HG03432 (cell line): ENCODE measurements around the gene PPP3R1.
"Not testable (repeated sequence)": the region's sequence is repeated elsewhere in the genome, so short reads cannot be mapped to it uniquely, and the experiment has no call there.

Experiments used
- ATAC-seq: cut with Tn5 transposase; IDR thresholded peaks from one replicate; pipeline ENCODE4 v1.9.1; 2021; ENCODE audit warnings: mild to moderate bottlenecking, moderate library complexity; ENCODE audit not compliant: unreplicated experiment

PPP3R1 gene

DNA sequence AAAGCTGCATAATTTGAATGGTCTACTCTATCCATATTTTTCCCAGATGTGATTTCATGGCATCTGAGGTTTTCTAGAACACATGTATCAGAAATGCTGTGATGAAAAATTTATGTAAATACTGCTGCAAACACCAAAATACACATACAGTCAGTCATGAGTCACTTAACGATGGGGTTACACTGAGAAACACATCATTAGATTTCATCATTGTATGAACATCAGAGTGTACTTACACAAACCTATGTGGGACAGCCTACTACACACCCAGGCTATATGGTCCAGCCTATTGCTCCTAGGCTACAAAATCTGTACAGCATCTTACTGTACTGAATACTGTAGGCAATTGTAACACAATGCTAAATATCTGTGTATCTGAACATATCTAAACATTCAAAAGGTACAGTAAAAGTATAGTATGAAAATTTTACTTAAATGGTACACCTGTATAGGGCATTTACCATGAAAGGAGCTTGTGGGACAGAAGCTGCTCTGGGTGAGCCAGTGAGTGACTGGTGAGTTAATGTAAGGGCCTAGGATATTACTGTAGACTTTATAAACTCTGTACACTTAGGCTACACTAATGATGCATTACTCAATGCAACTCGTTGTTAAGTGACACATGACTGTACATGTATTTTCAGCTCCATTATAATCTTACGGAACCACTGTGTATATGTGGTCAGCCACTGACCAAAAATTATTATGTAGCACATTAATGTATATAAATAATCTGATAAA lies 61.2 kb downstream of the PPP3R1 start:
- ATAC-seq = no peak

DNA sequence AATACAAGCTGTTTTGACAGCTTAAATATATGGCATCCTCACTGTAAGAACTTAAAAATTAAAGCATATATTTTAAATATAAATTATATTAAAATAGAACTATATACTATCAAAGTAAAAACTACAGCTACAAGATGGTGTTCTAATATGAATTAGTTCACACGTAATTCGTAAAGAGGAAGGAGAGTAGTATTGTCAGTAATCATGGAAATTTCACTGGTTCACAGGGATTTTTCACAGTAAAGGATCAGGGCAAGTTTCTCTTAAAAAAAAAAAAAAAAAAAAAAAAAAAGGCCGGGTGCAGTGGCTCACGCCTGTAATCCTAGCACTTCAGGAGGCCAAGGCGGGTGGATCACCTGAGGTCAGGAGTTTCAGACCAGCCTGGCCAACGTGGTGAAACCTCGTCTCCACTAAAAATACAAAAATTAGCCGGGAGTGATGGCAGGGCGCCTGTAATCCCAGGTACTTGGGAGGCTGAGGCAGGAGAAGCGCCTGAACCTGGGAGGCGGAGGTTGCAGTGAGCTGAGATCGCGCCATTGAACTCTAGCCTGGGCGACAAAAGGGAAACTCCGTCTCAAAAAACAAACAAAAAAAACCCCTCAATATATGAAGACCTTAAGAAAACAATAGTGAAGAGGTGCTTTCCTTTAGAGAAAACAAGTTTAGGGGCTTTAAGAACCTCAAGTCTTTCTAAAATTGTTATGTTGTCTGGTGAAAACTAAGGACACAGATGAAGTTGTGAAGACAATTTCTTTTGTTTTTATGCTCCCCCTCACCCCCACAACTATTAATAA lies 62.1 kb downstream of the PPP3R1 start:
- no peak for ATAC-seq

DNA sequence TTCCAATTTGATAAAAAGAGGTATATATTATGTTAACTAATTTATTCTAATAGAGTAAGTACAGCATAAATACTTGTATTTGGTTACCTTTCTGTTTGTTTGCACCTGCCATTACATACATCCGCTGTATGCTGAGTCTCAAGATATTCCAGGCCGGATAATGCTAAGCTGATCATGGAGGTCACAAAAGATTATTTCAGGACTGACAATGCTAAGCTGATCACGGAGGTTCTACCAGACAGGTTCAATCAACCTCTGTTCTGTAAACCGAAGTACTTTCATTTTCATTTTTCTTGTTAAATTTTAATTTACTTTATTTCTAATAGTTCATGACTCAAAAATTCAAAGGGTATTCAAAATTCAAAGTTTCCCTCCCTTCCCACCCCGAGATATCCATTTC lies 63.5 kb downstream of the PPP3R1 start:
- ATAC-seq = peak; percentile 43

GRCh38 chr2:68187329-68187728 lies 65.0 kb downstream of the PPP3R1 start:
- ATAC-seq = no peak

DNA sequence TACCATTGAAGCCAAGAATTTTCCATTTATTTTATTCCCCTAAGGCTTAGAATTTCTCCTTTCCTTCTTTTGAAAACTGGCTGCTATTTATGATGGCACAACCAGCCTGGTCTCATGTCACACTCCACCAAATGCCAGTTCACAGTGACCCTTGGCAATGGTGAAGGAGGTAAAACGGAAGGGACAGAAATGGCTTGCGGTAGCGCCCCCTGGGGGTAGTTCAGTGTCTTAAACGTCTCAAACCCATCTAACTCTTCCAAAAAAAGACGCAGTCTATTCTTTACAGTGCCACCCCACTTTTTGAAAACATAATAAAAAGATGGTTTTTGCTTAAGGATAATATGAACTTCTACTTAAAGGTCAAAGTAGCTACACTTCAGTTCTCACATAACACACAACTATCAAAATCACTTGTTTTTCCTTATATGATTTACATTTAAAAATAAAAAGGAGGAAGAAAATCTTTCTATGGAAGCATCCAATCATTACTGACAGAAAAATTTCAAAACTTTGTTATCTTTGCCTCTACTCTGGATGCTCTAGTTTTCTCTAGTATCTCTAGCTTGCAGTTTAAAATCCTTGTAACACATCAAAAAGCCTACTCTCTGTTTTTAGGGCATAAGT lies 66.7 kb downstream of the PPP3R1 start:
- no peak for ATAC-seq

- ATAC-seq = no peak
These were observed 69.4 kb downstream of the PPP3R1 start for GRCh38 chr2:68182902-68183301.

GRCh38 chr2:68178954-68179627 lies 73.2 kb downstream of the PPP3R1 start:
- no peak for ATAC-seq

GRCh38 chr2:68178432-68178831 lies 73.9 kb downstream of the PPP3R1 start:
- ATAC-seq = no peak

DNA sequence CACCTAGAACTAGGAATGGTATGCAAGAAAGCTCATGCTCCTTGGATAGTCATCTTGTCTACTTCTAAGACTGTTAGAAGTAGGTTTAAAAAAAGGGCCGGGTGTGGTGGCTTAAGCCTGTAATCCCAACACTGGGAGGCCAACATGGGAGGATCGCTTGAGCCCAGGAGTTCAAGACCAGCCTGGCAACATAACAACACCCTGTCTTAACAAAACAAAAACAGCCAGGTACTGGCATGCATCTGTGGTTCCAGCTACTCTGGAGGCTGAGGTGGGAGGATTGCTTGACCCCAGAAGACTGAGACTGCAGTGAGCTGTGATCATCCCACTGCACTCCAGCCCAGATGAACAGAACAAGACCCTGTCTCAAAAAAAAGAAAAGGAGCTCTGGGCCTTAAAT lies 74.8 kb downstream of the PPP3R1 start:
- no peak for ATAC-seq

DNA sequence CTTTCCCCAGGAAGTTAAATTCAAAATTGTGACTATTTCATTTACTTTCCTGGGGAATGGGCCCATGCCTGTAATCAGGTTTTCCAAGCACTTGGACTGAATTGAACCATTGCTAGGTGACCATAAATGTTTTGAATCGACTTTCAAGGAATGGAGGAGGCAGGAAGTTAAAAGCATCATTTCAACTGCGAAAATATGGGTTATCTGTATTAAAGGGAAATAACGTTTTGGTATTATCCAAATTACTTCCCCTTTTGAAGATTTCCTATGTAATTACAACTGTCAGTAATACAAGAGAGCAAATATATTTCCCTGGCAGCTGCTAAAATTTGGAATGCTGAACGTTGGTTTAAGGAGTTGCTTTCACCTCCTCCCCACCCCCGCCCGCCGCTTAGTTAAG lies 75.7 kb downstream of the PPP3R1 start:
- no peak for ATAC-seq

DNA sequence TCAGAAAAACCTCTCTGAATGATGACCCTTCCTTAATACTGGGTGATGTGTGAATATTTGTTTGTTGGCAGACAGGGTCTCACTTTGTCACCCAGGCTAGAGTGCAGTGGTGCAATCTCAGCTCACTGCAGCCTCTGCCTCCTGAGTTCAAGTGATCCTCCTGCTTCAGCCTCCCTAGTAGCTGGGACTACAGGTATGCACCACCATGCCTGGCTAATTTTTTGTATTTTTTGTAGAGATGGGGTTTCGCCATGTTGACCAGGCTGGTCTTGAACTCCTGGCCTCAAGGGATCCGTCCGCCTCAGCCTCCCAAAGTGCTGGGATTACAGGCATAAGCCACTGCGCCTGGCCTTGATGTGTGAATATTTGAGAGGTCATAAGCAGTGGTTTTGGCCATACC lies 77.1 kb downstream of the PPP3R1 start:
- not testable (repeated sequence) for ATAC-seq

GRCh38 chr2:68172990-68173700 lies 79.2 kb downstream of the PPP3R1 start:
- ATAC-seq = no peak

DNA sequence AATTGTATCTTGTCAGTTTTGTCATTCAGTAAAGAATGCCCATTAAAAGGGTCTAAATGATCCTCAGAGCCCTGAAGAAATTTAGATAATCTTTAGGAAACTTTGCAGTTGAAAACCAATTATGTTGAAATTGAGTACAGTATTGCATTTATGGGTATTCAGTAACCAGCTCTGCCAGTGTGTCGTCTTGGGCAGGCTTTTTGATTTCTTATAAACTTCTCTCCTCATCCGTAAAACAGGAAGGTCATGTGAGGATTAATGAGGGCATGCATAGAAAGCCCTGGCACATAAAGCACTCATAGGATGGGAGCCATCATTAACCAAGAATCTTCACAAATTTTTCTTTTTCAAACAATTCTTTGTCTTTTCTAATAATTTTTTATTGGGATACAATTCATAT lies 79.8 kb downstream of the PPP3R1 start:
- ATAC-seq = no peak

DNA sequence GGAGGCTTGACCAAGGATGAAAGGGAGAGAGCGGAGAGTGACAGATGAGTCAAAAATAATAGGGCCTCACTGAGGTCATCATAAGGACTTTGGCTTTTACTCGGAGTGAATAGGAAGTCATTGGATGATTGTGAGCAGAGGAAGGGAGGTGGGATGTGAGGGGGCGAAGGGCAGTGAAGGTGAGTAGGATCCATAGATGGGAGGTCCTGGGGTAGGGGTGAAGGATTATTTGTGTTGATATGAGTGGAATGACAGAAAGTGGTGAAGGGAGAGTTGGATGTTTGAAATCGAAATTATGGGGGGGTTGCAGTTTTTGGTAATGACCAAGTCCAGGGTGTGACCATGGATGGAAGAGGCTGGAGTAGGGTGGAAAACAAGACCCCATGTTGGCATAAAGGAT lies 80.6 kb downstream of the PPP3R1 start:
- no peak for ATAC-seq

DNA sequence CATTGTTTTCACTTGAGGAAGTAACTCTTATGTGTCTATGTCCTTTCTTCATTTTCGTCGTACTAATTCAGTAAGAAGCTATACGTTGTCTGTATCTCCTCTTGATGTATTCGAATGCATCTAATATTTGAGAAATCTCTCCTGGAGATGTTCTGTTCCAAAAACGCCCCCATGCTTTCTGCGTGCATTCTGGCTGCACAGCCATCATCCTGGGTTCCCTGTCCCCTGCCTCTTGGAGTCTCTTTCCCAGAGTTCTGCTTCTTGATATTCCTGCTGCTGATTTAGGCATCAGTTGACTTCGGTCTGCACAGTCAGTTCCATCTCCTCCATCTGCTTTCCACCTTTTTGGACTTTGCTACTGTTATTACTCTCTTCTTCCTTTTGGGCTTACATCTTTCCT lies 81.2 kb downstream of the PPP3R1 start:
- no peak for ATAC-seq

DNA sequence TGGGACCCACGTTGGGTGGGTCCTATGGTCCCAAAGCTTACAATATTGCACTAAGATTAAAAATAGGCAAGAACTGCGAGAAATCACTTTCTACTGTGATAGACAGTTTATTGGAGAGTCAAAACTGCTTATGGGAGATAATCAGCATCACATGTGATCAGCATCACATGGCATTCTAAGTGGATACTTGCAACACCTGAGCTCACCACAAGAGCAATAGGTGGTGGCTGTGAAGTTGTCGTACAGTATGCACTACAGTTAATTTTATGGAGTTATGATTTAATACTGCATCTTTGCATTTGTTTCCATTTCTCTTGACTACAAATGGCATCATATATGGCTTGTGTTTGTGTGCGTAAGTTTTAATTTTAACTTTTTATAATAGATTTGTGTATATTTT lies 83.0 kb downstream of the PPP3R1 start:
- ATAC-seq = no peak

DNA sequence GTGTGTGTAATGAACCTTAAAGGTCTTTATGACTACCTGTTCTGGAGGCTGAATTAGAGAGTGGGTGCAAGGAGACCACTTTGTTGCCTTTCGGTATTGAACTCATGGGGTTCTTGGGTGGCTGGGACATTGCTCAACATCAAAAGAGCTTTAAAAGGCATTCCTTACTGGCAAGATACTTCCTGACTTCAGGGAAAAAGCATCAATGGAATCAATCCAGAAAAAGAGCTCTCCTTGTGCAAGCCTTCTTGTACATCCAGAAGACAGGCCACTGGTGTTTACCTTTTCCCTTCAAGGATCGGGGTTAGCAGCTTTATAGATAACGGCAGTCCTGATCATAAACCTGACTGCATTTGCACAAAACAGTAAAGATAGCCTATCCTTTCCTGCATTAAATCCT lies 85.1 kb downstream of the PPP3R1 start:
- no peak for ATAC-seq

DNA sequence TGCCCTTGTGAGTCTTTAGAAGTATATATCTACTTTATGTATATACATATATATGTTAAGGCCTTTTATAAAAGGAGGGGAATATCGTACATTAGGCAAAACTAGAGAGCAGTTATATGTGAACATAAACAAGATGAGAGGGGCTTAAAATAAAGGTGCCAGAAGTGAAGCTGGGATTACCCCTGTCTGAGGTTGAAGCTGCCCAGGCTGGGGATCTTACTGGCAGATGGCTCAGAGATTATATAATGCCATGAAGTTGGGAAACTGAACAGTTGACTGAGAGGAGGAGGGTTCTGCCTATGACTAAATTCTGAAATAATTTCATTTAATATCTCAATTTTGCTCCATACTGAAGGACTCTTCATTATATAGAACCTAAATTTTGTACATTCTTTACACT lies 88.7 kb downstream of the PPP3R1 start:
- no peak for ATAC-seq

DNA sequence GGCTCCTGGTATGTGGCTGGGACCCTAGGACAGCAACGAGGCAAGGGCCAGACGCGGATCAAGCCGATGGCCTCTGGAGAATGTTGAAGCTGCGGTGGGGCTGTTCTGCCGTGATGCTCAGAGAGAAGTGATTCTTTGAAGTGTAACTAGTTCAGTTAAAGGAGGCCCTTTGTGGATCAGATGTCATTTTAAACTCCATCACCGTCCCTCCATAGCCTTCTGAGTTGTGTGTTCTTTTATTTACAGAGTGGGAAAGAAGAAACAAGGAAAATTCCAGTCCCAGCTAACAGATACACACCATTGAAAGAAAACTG lies 94.2 kb downstream of the PPP3R1 start:
- ATAC-seq = no peak

DNA sequence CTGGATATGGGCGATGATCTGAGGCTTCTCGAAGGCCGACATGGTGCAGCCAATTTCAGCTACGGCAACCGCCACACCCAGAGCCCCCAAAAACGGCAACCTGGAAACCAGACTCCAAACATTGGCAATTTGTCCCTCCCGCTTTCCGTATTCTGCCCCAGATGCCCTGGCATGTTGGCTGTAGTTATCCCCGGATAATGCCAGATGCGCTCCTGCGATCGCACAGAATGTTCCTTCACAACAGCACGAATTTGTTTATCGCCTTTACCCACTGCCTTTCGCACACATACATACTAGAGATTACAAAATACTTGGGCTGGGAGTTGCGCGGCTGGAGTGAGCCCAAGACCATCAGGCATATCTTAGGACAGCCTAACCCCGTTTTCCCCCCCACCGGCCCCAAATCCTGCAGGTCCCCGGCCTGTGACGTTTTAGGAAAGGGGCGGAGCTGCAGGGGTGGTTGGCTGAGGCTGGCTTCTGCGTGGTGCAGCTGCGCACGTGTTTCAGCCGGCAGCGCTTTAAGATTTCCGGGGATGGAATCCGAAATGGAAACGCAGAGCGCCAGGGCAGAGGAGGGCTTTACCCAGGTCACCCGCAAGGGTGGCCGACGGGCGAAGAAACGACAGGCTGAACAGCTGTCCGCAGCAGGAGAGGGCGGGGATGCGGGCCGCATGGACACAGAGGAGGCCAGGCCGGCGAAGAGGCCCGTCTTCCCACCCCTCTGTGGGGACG lies 94.8 kb downstream of the PPP3R1 start, which contains the start of gene PNO1:
PNO1 (plus strand) TSS at position 487 of the 732 bp plus-strand sequence; CDS start at position 534, 47 bp downstream.
- peak; percentile 94 for ATAC-seq
